Spleen (tissue), 7 donors: Measurements from ENCODE around the gene SLC2A3.
"Not testable (repeated sequence)": the region's sequence is repeated elsewhere in the genome, so short reads cannot be mapped to it uniquely, and the experiment has no call there.

Source experiments
- POLR2A ChIP-seq, 3 donors: fragments of 450-650 bp; IDR thresholded peaks; one replicate each; pipeline ENCODE4 v1.5.1; 2017; ENCODE audit warnings: antibody characterized with exemption in 3 of 3, mild to moderate bottlenecking in 1 of 3
- POLR2AphosphoS5 ChIP-seq, 3 donors: sonication (generic); formaldehyde crosslinking; IDR thresholded peaks; one replicate each; pipeline ENCODE4 v1.5.1; 2017; ENCODE audit warnings: antibody characterized with exemption in 3 of 3
- TF ChIP-seq, protein P1 (sequence below), 11 experiments: fragments of 200-600 bp in 7 of 11; fragments of 450-650 bp in 4 of 11; sonication (generic) in 4 of 11; IDR thresholded peaks in 8 of 11; conservative IDR thresholded peaks in 3 of 11; 1 replicate in 7 of 11; 2 replicates in 4 of 11; pipeline versions ENCODE4 v1.4.0 to v1.8.0; 2016 to 2021; ENCODE audit warnings: antibody characterized with exemption in 11 of 11, inconsistent platforms in 4 of 11, mild to moderate bottlenecking in 1 of 11
- donor health status: DM: no; HTN: no; CAD: no; lungs with moderate emphysema.
- donor health status: DM: no; HTN: no; CAD: no.
- donor health status: DM: no; HTN: no; CAD: no.

- TF ChIP-seq, protein P1, sequence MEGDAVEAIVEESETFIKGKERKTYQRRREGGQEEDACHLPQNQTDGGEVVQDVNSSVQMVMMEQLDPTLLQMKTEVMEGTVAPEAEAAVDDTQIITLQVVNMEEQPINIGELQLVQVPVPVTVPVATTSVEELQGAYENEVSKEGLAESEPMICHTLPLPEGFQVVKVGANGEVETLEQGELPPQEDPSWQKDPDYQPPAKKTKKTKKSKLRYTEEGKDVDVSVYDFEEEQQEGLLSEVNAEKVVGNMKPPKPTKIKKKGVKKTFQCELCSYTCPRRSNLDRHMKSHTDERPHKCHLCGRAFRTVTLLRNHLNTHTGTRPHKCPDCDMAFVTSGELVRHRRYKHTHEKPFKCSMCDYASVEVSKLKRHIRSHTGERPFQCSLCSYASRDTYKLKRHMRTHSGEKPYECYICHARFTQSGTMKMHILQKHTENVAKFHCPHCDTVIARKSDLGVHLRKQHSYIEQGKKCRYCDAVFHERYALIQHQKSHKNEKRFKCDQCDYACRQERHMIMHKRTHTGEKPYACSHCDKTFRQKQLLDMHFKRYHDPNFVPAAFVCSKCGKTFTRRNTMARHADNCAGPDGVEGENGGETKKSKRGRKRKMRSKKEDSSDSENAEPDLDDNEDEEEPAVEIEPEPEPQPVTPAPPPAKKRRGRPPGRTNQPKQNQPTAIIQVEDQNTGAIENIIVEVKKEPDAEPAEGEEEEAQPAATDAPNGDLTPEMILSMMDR (IDR thresholded peaks at IDR 0.05 in 8 of 11, conservative IDR thresholded peaks at IDR 0.05 in 3 of 11): not testable (repeated sequence)
- TF ChIP-seq POLR2A, POLR2AphosphoS5 (IDR thresholded peaks at IDR 0.05): not testable (repeated sequence)
These were observed 3.3 kb downstream of the SLC2A3 start for GRCh38 chr12:7932599-7933240.
